ENCODE measurements around the gene ACTN2.

The ACTN2 gene

DNA sequence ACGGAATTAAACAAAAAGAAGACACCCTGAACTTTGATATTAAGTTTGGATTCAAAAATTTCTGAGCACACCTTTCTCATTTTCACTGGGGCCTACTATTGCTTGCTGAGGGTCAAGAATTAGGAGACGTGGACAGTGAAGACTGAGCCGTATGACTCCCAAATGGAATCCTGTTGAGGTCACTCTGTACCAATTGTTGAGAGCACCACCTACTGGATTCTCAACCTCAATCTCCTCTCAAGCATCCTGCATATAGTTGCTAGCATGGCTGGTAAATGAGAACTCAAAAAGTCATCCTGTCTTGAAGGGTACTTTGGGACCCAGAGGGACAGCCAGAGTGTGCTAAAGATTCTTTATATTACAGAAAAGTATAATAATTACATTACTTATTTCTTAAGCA is 88.6 kb downstream of the ACTN2 start:
- peak; percentile 16 for DNase-seq (ENCODE audit: low spot score)

DNA sequence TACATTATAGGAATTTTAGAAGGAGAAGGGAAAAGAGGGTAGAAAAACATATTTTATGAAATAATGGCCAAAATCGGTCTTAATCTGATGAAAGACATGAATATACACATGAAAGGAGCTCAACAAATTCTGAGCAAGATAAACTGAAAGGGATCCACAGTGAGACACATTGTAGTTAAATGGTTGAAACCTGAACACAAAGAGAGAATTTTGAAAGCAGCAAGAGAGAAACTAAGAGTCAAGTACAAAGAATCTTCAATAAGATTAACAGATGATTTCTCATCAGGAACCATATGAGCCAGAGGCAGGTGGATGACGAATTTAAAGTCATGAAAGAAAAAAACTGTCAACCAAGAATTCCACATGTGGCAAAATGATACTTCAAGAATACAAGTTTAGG is 93.0 kb downstream of the ACTN2 start:
- DNase-seq (ENCODE audit: low spot score): no peak

DNA sequence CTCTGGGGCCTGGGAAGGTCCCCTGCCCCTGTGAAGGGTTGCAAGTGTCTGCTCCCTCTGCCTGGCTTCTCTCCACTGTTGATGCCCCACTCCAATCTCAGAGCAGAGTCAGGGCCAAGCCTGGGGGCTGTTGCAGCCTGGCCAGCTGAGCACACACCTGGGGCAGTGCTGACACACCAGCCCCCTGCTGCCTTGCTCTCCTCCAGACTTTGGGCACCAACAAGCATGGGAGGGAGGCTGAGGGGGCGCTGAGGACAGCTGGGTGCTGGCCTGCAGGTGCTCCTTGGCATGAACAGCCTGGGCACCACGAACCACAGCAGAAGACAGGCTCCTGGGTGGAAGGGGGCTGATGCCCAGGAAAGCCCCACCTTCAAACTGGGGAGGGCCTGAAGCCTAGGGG is 99.2 kb downstream of the ACTN2 start:
- no peak for DNase-seq (ENCODE audit: low spot score)

DNA sequence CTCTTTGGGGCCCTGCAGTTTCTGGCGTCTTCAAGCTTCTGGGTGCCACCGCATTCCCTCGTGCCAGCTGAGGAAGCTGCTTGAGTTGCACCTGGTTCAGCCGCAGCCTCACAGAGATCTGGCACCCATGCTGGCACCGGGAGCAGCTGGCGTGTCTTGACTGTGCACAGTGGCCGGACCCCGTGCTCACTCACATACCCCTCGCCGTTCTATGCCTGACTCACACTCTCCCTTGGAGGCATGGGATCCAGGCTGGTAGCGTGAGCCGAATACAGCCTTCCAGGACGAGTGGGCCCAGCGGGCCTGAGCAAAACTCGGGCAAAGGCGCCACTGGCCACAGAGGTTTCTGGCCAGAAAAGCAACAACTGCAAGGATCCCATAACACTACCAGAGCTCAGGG is 100.2 kb downstream of the ACTN2 start:
- DNase-seq (ENCODE audit: low spot score): no peak

DNA sequence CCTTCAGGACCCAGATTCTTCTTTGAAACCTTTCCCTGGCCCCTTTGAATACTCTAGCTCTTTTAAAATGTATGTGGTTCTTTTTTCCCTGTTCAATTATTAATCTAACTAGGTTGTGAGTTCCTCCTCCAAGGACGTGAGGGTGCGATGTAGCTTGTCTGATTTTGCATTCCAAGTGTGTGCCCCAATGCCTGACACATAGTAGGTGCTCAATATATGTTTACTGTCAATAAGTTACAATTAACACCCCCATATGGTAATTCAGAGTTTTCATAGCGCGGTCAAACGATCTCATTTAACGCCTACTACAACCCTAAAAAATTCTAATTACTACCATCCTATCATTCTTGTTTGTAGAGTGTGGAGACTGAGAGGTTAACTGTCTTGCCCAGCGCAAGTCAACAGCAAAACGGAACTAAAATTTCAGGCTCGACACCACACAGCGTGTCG is 108.3 kb downstream of the ACTN2 start:
- DNase-seq (ENCODE audit: low spot score): no peak

DNA sequence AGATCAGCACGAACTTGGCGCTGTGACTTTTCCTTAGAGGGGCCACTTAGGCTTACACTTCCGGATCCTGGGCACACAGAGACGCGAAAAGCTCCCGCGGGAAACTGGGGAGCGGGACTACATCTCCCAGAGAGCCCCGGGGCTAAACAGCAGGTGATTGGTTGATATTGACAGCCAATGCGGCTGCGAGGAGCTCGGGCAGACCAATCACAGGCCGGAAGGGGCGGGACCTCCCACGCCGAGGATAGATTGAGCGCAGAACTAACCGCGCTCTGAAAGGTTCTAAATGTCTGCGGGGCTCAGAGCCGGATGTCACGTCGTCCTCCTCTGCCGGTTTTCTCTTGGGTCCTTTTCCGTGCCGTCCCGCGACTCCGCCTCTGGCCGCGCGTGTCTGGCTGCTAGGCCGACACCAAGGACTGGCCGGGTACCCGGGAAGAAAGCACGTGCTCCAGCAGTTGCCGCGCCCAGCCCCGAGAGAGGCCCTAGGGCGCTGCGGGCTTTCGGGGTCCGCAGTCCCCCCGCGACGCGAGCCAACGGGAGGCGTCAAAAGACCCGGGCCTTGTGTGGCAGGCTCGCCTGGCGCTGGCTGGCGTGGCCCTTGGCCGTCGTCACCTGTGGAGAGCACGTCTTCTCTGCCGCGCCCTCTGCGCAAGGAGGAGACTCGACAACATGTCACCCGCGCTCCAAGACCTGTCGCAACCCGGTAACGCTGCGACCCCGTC is 108.9 kb downstream of the ACTN2 start, which contains the start of gene MTR:
Gene MTR, plus strand, starts transcription at position 258 of the 722 bp plus-strand sequence. Its CDS starts 412 bp downstream, at position 670.
- DNase-seq (ENCODE audit: low spot score): peak; percentile 98

DNA sequence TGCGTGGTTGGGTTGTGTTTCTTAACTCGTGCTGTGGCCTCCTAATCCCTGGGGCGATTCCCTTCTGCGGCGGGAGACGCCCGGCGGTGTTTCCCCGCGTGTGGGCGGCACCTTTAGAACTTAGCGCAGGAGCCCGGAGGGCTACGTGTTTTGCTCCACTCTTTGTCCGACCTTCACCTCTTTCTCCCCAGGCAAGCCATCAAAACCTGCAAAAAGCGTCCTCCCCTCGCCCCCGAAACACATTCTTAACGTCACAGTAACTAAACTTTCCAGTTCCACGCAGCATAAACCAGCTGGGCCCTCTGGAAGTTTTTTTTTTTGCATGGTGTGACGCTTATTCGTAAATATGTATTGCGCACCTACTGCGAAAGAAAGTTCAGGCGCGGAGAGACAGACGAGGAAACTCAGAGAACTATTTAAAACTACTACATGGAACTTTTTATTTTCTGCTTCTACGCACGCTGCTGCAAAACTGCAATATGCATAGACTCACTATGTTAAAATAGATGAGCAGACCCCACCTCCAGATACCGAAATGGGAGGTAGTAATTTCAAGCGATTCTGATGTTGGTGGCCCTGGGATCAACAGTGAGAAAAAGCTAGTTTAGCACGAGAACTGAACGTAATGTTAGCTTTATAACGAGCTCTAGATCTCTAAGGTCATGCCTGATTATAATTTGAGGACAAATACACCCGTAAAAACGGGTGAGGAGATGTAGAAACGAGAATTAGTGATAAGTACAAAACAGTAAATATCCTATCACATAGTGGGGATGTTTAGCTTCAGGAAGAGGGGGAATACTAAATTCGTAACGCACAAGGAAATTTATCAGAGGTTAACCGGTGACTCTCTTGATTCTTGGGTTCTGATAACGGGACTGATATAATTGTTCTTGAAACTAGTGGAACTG is 109.7 kb downstream of the ACTN2 start:
- peak; percentile 76 for DNase-seq (ENCODE audit: low spot score)

DNA sequence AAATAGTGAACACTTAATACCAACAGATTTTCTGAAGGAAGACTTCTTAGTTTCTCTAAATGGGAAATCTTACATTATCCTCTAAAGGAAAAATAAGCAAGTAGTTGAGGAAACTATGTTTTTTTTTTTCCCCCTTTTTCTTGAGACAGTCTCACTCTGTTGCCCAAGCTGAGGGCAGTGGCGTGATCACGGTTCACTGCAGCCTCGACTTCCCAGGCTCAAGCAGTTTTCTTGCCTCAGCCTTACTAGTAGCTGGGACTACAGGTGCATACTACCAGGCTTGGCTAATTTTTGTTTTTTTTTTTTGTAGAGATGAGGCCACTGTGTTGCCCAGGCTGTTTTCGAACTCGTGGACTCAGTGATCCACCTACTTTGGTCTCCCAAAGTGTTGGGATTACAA is 112.7 kb downstream of the ACTN2 start:
- no peak for DNase-seq (ENCODE audit: low spot score)

DNA sequence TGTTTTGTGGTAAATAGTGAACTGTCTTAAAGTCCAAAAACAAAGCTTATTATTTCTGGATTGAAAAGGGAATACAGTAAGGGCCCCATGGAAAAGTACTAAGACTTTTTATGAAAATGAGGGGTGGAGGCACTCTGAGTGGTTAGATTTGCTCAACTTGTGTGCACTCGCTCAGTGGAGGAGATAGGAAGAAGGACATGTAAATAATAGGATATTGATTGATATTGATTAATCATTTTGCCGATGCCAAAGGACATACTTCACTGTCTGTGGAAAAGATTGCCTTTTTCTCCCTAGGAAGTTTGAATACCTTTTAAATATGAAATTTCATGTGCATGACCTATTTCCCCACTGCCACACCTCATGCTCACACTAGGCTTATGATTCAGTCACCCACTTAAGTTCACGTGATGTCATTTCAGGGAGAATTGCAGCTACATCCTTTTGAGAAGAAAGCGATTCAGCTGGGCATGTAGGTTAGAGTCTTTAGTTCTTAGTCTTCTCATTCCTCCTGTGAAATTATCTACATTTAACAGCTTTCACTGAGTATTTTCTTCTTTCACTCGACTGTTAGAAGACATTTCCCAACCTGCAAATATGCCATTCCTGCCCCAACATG is 113.8 kb downstream of the ACTN2 start:
- peak; percentile 7 for DNase-seq (ENCODE audit: low spot score)

DNA sequence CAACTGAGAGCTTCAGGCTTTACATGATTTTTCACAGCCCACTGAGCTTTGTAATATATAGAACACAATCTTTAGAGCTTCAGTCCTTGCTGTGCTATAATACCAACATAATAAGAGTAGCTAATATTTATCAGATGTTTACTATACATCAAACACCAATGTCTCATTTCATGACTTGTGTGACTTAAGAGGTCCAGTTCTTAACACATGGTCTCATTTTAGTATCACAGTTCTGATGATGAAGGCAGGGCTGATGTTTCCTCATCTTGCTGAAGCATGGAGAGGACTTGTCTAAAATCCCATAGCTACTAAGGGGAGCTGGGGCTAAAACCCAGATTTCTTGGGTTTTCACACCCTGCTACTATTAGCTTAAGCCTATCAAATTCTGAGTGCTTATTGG is 114.3 kb downstream of the ACTN2 start:
- no peak for DNase-seq (ENCODE audit: low spot score)

DNA sequence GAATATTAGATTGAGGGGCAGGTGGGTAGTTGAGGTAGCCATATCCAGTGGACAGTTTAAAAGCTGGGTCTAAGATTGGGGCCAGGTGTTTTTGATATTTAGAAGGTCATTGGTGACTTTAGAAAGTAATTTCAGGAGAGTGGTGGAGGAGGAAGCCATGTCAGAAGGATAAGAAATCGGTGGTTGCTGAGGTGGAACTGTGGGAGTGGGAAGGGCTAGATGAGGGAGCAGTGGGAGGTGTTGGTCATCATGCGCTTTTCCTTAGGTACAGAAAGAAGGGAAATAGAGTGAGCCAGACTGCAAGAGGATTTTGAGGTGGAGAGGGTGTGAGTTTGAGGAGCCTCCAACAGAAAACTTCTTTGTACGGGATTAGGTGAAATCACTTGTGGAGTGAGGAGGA is 116.0 kb downstream of the ACTN2 start:
- no peak for DNase-seq (ENCODE audit: low spot score)

DNA sequence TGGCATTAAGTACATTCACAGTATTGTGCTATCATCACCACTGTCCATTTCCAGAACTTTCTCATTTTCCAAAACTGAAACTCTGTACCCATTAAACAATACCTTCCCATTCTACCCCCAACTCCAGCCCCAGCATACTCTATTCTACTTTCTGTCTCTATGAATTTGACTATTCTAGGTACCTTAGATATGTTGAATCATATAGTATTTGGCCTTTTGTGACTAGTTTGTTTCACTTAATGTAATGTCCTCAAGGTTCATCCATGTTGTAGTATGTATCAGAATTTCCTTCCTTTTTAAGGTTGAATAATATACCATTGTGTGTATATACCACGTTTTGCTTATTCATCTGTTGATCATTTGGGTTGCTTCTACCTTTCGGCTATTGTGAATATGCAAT is 120.3 kb downstream of the ACTN2 start:
- no peak for DNase-seq (ENCODE audit: low spot score)

DNA sequence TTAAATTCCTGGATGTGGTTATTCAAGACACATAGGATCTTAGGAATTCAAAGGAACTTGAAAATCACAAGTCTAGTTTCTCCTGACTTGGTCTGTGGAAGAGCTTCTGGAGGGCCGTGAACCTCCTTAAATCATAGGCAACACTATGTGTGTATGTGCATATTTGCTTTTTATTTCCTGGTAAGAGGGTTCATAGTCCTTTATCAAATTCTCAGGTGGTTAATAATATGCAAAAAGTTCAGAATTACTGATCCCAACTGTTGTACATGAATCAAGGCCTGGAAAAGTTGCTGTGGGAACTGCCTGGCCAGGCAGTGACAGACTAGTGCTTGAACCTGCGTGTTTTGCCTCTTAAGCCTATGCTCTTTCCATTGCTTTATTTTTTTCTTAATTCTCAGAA is 121.7 kb downstream of the ACTN2 start:
- no peak for DNase-seq (ENCODE audit: low spot score)

DNA sequence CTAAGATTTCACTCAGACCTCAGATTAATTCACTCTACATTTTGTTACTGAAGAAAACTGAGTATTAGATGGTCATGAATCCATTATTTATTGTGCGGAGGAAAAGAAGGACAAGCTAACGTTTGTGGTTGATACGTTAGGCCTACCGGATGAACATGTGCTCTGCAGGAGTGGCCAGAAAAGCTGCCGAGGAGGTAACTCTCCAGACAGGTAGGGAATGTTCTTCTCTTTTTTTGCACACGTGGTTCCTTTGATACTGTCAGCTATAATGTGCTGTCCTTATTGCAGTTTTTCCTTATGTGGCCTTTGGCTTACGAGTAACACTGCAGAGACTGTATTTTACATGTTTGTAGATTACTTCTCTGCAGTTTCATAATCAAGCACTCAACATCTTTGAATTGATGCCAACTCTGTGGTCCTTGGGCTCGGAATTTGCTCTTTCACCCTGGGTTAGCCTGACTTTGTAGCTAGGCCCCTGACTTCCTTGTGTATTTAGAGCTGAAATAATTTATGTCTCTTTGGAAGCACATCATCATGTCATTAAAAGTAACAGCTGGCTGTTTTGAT is 122.3 kb downstream of the ACTN2 start:
- DNase-seq (ENCODE audit: low spot score): no peak

DNA sequence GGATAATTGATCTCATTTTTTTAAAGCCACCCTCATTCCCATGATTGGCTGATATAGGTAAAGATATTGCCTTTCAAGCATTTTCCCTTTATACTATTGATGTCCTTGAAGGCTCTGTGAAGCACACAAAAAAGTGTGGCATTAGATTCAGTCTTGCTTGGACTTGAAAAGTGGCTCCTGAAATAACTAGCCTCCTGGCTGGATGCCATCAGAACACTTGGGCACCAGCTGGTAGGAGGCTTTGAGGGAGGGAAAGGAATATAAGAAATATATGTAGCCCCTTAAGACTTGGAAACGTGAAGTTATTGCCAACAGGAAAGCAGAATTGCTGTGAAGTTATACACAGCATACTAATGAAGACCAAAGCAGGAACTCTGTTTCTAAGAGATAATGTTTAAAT is 122.8 kb downstream of the ACTN2 start:
- DNase-seq (ENCODE audit: low spot score): no peak

DNA sequence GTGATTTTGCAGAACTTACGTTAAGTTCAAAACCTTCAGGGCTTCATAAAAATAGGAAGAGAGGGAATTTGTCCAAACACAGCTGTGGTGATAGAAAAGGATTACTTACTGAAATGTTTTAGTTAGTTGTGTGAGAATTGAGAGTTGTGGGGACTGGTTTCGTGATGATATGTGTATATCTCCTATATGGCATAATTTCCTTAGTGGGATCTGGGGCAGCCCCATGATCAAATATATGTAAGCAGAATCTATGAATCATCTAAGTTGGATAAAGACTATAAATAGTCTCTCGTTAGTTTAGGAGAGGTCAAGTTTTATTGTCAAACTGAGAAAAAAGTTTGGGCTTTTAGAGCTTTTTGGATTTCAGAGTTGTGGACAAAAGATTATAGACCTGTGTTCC is 123.7 kb downstream of the ACTN2 start:
- no peak for DNase-seq (ENCODE audit: low spot score)

DNA sequence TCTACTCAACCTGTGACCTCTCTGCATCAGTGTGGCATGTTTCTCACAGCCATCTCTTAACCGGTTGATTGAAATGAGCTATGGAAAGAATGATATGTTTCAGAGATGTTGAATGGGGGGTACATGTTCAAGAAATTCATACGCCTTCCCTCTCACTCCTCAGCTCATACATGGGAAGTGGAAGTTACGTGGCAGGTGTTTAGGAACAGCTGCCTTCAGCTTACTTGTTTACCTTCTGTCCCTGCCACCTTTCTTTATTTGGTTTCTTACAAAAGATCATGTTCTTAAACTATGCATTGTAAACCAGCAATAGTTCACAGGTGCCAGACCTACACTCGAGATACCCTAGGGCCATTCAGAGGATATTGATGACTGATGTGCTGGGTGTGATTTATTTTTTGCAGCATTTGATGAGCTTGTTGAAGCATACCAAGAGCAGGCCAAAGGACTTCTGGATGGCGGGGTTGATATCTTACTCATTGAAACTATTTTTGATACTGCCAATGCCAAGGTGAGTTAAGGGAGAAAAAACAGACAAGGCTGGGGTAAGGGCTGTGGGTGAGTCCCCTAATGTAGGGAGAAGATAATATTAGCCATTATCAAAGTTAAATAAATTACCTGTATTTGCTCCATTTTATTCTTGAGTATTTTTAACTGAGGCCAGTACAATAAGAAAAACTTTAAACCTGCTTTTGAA is 126.2 kb downstream of the ACTN2 start:
- no peak for DNase-seq (ENCODE audit: low spot score)
